ENCODE measurements around the gene CD274.

- TF ChIP-seq POLR2AphosphoS5 (IDR thresholded peaks at IDR 0.05; ENCODE audit: borderline replicate concordance, low read depth, low read length): no peak
- no peak for TF ChIP-seq EZH2 (IDR thresholded peaks at IDR 0.05)
- TF ChIP-seq FOXP2 (optimal IDR thresholded peaks at IDR 0.05; ENCODE audit: control extremely low read depth, extremely low read length, insufficient read depth): no peak
Measured at GRCh38 chr9:5438301-5439162, 11.8 kb upstream of the CD274 start.

All from SK-N-MC (cell line).